ENCODE measurements around the gene DHX9. TPM values are rescaled to one million over a fixed set of nuclear protein-coding genes. Genes with fewer than 3 reads are reported as not detected.

DHX9 gene
- total RNA-seq, 1 donor from 2014 or later: 52.8 TPM

DNA sequence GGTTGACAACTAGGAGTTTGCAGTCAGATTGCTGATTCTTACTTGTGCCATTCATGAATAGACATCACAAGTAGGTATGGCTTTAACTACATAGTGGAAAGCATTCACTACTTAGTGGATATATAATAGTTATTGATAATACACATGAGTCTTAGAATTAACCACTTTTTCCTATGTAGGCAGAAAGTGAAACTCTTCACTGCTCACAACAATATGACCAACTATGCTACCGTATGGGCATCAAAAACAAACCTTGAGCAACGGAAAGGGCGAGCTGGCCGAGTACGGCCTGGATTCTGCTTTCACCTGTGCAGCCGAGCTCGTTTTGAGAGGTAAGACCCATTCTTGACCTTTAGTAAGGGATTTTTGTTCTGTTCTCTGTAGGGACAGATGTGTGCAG lies 38.7 kb downstream of the DHX9 start:
- Histone ChIP-seq H3K36me3 (peaks cover 90 to 98% of the 10 kb centered on the region in 2 donors), H3K4me1 (no peaks in the 10 kb centered on the region), H3K4me3 (no peak overlapping the region), H3K9me3 (no peaks in the 10 kb centered on the region), H3K27me3 (no peaks in the 10 kb centered on the region), H3K27ac (no peak overlapping the region)
- TF ChIP-seq CTCF (IDR thresholded peaks at IDR 0.05): no peak
- intact Hi-C loops (cut with DNase I): no loop called here
- no peak for DNase-seq (ENCODE audit: low spot score in 2 of 2)

GRCh38 chr1:182884872-182885271 lies 45.7 kb downstream of the DHX9 start:
- intact Hi-C loops (cut with DNase I): no loop called here
- H3K9me3 ChIP-seq: no peaks in the 10 kb centered on the region
- H3K4me1 ChIP-seq: no peaks in the 10 kb centered on the region
- TF ChIP-seq CTCF (IDR thresholded peaks at IDR 0.05): no peak
- no peak overlapping the region for H3K4me3 ChIP-seq
- no peak for DNase-seq (ENCODE audit: low spot score in 2 of 2)
- no peaks in the 10 kb centered on the region for H3K27me3 ChIP-seq
- no peak overlapping the region for H3K27ac ChIP-seq
- H3K36me3 ChIP-seq: peaks cover 76 to 93% of the 10 kb centered on the region in 2 donors

DNA sequence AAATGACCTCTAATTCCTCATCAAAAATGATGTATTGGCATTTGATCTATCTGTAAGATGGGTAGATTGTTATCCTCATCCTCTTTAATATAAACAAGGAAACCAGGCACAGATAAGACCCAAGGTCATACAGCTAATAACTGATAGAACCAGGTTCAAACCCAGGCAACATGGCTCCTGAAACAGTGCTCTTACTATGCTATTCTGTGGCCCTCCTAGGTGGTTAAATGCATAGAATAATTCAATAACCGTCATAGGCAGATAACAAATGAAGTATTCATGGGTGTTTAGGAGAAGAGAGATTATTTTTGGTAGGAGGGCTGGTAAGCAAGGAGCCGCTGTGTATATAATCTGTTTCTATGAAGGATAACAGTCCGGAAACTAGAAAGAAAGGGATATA lies 46.4 kb downstream of the DHX9 start:
- H3K36me3 ChIP-seq: peaks cover 70 to 86% of the 10 kb centered on the region in 2 donors

DNA sequence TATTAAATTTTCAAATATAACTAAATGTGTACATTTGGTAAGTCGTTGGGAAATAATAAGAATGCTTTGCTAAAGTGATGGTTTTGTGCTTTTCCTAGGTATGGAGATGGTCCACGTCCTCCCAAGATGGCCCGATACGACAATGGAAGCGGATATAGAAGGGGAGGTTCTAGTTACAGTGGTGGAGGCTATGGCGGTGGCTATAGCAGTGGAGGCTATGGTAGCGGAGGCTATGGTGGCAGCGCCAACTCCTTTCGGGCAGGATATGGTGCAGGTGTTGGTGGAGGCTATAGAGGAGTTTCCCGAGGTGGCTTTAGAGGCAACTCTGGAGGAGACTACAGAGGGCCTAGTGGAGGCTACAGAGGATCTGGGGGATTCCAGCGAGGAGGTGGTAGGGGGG lies 47.8 kb downstream of the DHX9 start:
- no peak for TF ChIP-seq CTCF (IDR thresholded peaks at IDR 0.05)
- Histone ChIP-seq H3K27ac (no peak overlapping the region), H3K27me3 (no peaks in the 10 kb centered on the region), H3K9me3 (no peaks in the 10 kb centered on the region), H3K4me1 (no peaks in the 10 kb centered on the region), H3K36me3 (peaks cover 58 to 72% of the 10 kb centered on the region in 2 donors), H3K4me3 (no peak overlapping the region)
- intact Hi-C loops (cut with DNase I): no loop called here
- no peak for DNase-seq (ENCODE audit: low spot score in 2 of 2)

More for the DNA sequence above, 46.4 kb downstream of the DHX9 start:
- no peak overlapping the region for H3K27ac ChIP-seq
- no peak for DNase-seq (ENCODE audit: low spot score in 2 of 2)
- no peaks in the 10 kb centered on the region for H3K27me3 ChIP-seq
- H3K9me3 ChIP-seq: no peaks in the 10 kb centered on the region
- intact Hi-C loops (cut with DNase I): no loop called here
- no peak overlapping the region for H3K4me3 ChIP-seq
- H3K4me1 ChIP-seq: no peaks in the 10 kb centered on the region
- TF ChIP-seq CTCF (IDR thresholded peaks at IDR 0.05): no peak

- intact Hi-C loops (cut with DNase I): no loop called here
- no peaks in the 10 kb centered on the region for H3K9me3 ChIP-seq
- H3K27ac ChIP-seq: no peak overlapping the region
- H3K36me3 ChIP-seq: peaks cover 41 to 52% of the 10 kb centered on the region in 2 donors
- no peak for DNase-seq (ENCODE audit: low spot score in 2 of 2)
- no peaks in the 10 kb centered on the region for H3K27me3 ChIP-seq
- no peak for TF ChIP-seq CTCF (IDR thresholded peaks at IDR 0.05)
- H3K4me1 ChIP-seq: no peaks in the 10 kb centered on the region
- H3K4me3 ChIP-seq: no peak overlapping the region
Observed at GRCh38 chr1:182888736-182889531, 49.8 kb downstream of the DHX9 start.
